Tibial artery (tissue), 4 donors: ENCODE results near the gene ATF4.

ENCODE experiments used
- DNase-seq, 2 donors: peaks; one replicate each; pipeline ENCODE4 v3.0.0-alpha.2; 2019
- H3K27ac ChIP-seq, 2 donors: fragments of 200-600 bp; sonication (generic) in 1 of 2; 1 replicate in 1 of 2; 2 replicates in 1 of 2; pipeline ENCODE4 v1.5.1; 2018 to 2019; ENCODE audit warnings: mild to moderate bottlenecking in 1 of 2
- H3K27me3 ChIP-seq, 2 donors: fragments of 200-600 bp; sonication (generic) in 1 of 2; one replicate each; pipeline versions ENCODE4 v1.5.1 to v1.6.0; 2016 to 2019
- H3K36me3 ChIP-seq, 3 donors: fragments of 200-600 bp; sonication (generic) in 2 of 3; one replicate each; pipeline ENCODE4 v1.5.1; 2016 to 2019; ENCODE audit warnings: mild to moderate bottlenecking in 2 of 3
- H3K4me1 ChIP-seq, 4 donors: fragments of 200-600 bp; sonication (generic) in 2 of 4; 1 replicate in 3 of 4; 2 replicates in 1 of 4; pipeline ENCODE4 v1.5.1; 2016 to 2019
- H3K4me3 ChIP-seq, 2 donors: fragments of 200-600 bp; sonication (generic) in 1 of 2; 1 replicate in 1 of 2; 2 replicates in 1 of 2; pipeline ENCODE4 v1.5.1; 2018 to 2019; ENCODE audit warnings: mild to moderate bottlenecking in 2 of 2
- H3K9me3 ChIP-seq, 3 donors: fragments of 200-600 bp; sonication (generic) in 1 of 3; one replicate each; pipeline ENCODE4 v1.5.1; 2016 to 2019
- CTCF ChIP-seq, 2 experiments: fragments of 200-600 bp in 1 of 2; fragments of 450-650 bp in 1 of 2; IDR thresholded peaks; one replicate each; pipeline ENCODE4 v1.5.1; 2017 to 2019; ENCODE audit warnings: antibody characterized with exemption in 2 of 2, mild to moderate bottlenecking in 1 of 2, moderate library complexity in 1 of 2
- intact Hi-C: fragments of 100-400 bp; cut with DNase I; formaldehyde crosslinking; loops from one replicate; pipeline ENCODE4 v1.15.0; 2023; ENCODE audit warnings: low total_unique reads

Gene ATF4

GRCh38 chr22:39524089-39524752 lies 3.9 kb downstream of the ATF4 start:
- H3K36me3 ChIP-seq: peaks cover 31 to 84% (median 46%) of the 10 kb centered on the region in 3 donors
- TF ChIP-seq CTCF (IDR thresholded peaks at IDR 0.05): no peak
- H3K27me3 ChIP-seq: no peaks in the 10 kb centered on the region
- H3K9me3 ChIP-seq: no peaks in the 10 kb centered on the region
- peaks cover 11 to 72% (median 53%) of the 10 kb centered on the region in 4 donors for H3K4me1 ChIP-seq
- intact Hi-C loops: loop anchor here (5.0 to 10.0 kb wide), 3 partner anchors 89 to 372 kb away; partner anchors contain the start of genes CBX7 and TAB1
- peak overlapping the region; percentile 5 to 99 for H3K27ac ChIP-seq
- no peak for DNase-seq
- H3K4me3 ChIP-seq: peak overlapping the region in 1 of 2 donors; percentile 84

DNA sequence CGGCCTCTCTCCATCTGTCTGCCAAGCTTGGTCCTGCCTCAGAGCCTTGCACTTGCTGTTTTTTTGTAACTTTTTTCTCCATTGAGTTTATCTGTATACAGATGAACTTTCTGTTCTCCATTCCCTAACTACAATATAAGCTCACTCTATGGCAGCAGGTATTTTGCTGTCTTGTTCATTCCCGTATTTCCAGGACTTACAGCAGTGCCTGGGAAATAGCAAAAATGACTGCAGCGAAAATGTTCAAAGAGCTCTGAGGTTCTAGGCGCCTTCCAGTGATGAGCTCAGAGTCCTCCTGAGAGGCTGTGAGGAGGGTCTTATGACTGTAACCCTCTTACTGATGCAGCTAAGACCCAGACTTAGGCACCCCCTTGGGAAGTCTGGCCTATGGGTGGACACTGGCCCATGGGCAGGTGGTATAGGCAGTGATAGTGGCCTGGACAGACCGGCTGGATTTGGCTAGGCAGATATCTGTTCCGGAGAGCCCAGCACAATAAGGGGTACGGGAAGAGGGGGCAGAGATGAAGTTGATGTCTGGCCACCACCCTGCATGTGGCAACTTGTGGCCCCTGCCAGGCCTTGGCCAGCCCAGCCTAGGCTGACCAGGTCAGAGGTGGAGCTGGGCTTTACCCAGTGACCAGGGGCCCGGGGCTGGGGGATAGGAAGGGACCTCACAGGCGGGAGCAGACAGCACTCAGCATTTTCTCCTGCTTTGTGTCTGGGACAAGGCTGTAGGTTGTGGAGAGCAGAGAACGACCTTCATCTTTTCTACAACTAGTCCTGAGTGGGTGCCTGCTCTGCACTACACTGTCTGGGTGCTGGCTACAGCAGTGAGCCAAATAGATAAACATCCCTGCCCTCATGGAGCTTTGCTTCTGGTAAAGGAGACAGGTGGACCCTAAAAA lies 4.6 kb downstream of the ATF4 start:
- Histone ChIP-seq H3K4me3 (no peak overlapping the region), H3K27me3 (no peaks in the 10 kb centered on the region), H3K36me3 (peaks cover 31 to 92% (median 46%) of the 10 kb centered on the region in 3 donors), H3K27ac (peak overlapping the region; percentile 57 to 99), H3K9me3 (no peaks in the 10 kb centered on the region), H3K4me1 (peaks cover 14 to 78% (median 59%) of the 10 kb centered on the region in 4 donors)
- intact Hi-C loops: loop anchor here (5.0 to 10.0 kb wide), 5 partner anchors 33 to 373 kb away; partner anchors contain the start of genes CBX7, RPL3 and TAB1
- no peak for DNase-seq
- TF ChIP-seq CTCF (IDR thresholded peaks at IDR 0.05): no peak

DNA sequence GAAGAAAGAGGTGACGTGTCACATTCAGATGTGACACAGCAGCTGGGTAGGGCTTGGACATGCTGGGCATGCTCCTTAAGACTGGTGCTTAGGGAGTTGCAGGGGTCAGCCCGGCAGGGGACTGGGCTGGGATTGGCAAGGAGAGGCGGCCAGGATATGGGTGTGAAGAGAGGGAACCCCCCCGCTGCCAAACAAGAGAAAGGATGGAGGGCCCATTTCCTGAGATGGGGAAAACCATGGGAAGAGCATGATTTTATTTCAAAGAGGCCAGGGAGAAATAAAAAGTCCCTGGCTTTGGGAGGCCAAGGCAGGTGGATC lies 5.3 kb downstream of the ATF4 start:
- Histone ChIP-seq H3K4me1 (peaks cover 14 to 84% (median 65%) of the 10 kb centered on the region in 4 donors), H3K27me3 (no peaks in the 10 kb centered on the region), H3K27ac (peak overlapping the region; percentile 57 to 99), H3K36me3 (peaks cover 31 to 94% (median 46%) of the 10 kb centered on the region in 3 donors), H3K9me3 (no peaks in the 10 kb centered on the region), H3K4me3 (no peak overlapping the region)
- intact Hi-C loops: loop anchor here (5.0 to 10.0 kb wide), 3 partner anchors 33 to 208 kb away; partner anchors contain the start of gene RPL3
- TF ChIP-seq CTCF (IDR thresholded peaks at IDR 0.05): no peak
- no peak for DNase-seq

DNA sequence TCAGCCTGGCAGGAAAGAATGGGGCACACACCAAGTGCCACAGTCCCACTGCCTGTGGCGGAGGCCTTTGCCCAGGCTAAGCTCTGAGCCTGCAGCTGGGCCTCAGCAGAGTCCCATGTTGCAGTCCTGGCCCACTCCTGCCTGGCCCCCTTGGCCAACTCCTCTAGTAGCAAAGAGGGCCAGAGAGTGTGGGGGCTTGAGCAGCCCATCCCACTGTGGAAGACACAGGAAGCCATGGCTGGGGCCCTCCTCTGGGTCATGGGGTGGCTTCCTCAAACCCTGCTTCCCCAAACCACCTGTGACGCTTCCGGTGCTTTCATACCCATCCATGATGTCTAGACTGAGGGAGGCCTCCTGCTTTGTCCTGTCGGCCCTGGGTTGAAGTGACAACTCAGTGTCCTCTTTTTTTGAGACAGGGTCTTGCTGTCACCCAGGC lies 6.4 kb downstream of the ATF4 start:
- no peak for TF ChIP-seq CTCF (IDR thresholded peaks at IDR 0.05)
- Histone ChIP-seq H3K9me3 (no peaks in the 10 kb centered on the region), H3K36me3 (peaks cover 25 to 89% (median 38%) of the 10 kb centered on the region in 3 donors), H3K27ac (peak overlapping the region in 1 of 2 donors; percentile 46), H3K4me1 (peaks cover 14 to 89% (median 73%) of the 10 kb centered on the region in 4 donors), H3K27me3 (no peaks in the 10 kb centered on the region), H3K4me3 (no peak overlapping the region)
- intact Hi-C loops: loop anchor here (5.0 to 10.0 kb wide), 3 partner anchors 34 to 209 kb away; partner anchors contain the start of gene RPL3
- DNase-seq: no peak

GRCh38 chr22:39527481-39527961 lies 7.2 kb downstream of the ATF4 start:
- Histone ChIP-seq H3K4me3 (no peak overlapping the region), H3K36me3 (peaks cover 17 to 81% (median 30%) of the 10 kb centered on the region in 3 donors), H3K27me3 (no peaks in the 10 kb centered on the region), H3K27ac (peak overlapping the region; percentile 46 to 47), H3K4me1 (peaks cover 14 to 88% (median 71%) of the 10 kb centered on the region in 4 donors), H3K9me3 (no peaks in the 10 kb centered on the region)
- intact Hi-C loops: loop anchor here (5.0 to 10.0 kb wide), 3 partner anchors 35 to 210 kb away; partner anchors contain the start of gene RPL3
- TF ChIP-seq CTCF (IDR thresholded peaks at IDR 0.05): no peak
- no peak for DNase-seq
